HFF-Myc (cell line): ENCODE data around the gene TNXB.

Source experiments
- DNase-seq: peaks from one replicate; pipeline ENCODE4 v3.0.0-alpha.2; 2011; ENCODE audit warnings: low read depth; ENCODE audit errors: extremely low read depth
- H3K4me3 ChIP-seq: replicated peaks from 2 replicates; pipeline ENCODE4 v1.5.1; 2011; ENCODE audit warnings: low read depth, mild to moderate bottlenecking, control low read depth, low read length
- CTCF ChIP-seq: IDR thresholded peaks from 2 replicates; pipeline ENCODE4 v1.5.1; 2012; ENCODE audit warnings: mild to moderate bottlenecking, low read depth, low read length, control low read depth; ENCODE audit errors: missing control alignments

The TNXB gene

GRCh38 chr6:32137454-32137853 lies 28.3 kb upstream of the TNXB start:
- no peak overlapping the region for H3K4me3 ChIP-seq
- TF ChIP-seq CTCF = no peak
- DNase-seq = no peak

GRCh38 chr6:32133786-32134185 lies 24.6 kb upstream of the TNXB start:
- no peak overlapping the region for H3K4me3 ChIP-seq
- TF ChIP-seq CTCF = no peak
- DNase-seq = no peak

- no peak overlapping the region for H3K4me3 ChIP-seq
- no peak for TF ChIP-seq CTCF
- no peak for DNase-seq
Observed at GRCh38 chr6:32132110-32132509, 23.0 kb upstream of the TNXB start.

- no peak for DNase-seq
- H3K4me3 ChIP-seq = no peak overlapping the region
Observed at GRCh38 chr6:32131439-32131948, 22.4 kb upstream of the TNXB start.

GRCh38 chr6:32129297-32130088 lies 20.4 kb upstream of the TNXB start:
- DNase-seq = no peak
- H3K4me3 ChIP-seq = peak overlapping the region; percentile 95
- no peak for TF ChIP-seq CTCF

More at GRCh38 chr6:32131439-32131948, 22.4 kb upstream of the TNXB start:
- no peak for TF ChIP-seq CTCF

GRCh38 chr6:32128751-32129296 lies 19.7 kb upstream of the TNXB start:
- no peak for TF ChIP-seq CTCF
- peak overlapping the region; percentile 95 for H3K4me3 ChIP-seq
- no peak for DNase-seq
